Measurements from ENCODE around the gene ZNF248. TPM values are rescaled to one million over a fixed set of nuclear protein-coding genes. Genes with fewer than 3 reads are reported as not detected.
"Not testable (repeated sequence)": the region's sequence is repeated elsewhere in the genome, so short reads cannot be mapped to it uniquely, and the experiment has no call there.

The ZNF248 gene
- total RNA-seq, 1 donor from 2014 or later = 4.5 TPM

DNA sequence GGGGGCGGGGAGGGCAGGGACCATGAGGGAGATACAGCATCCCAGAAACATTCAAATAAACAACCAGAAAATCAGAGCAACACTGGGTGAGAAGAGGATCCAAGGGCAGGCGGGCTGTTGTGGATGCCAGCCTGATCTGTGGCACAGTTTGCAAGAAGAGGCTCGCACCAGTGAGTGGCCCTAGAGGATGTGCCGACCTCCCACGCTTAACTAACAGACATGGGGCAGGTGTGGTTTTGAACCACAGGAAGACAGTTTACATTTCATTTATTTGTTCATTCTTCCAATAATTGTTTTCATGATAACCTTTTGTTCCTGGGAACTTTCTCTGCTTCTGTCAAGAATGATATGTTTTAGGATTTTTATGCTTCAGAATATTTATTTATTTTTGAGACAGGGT, 115.6 kb downstream of the ZNF248 start:
- DNase-seq (ENCODE audit: low read depth in 2 of 2) = no peak

DNA sequence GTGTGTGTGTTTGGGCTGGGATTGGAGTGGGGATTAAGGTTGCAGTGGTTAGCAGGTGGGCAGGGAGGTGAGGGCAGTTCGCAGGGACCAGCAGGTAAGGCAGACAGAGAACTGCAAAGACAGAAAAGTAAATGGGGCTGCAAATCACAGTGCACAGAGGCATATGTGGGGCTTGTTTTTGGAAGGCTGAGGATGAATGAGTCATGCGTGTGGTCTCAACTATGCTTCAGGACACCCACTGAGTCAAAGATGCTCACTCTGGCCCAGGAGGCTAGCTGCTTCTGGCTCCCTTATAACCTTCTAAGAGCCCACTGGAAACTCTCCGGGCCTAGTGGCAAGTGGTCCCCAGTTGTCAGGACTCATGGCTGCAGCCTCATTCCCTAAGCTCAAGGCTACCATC, 118.2 kb downstream of the ZNF248 start:
- no peak for DNase-seq (ENCODE audit: low read depth in 2 of 2)

DNA sequence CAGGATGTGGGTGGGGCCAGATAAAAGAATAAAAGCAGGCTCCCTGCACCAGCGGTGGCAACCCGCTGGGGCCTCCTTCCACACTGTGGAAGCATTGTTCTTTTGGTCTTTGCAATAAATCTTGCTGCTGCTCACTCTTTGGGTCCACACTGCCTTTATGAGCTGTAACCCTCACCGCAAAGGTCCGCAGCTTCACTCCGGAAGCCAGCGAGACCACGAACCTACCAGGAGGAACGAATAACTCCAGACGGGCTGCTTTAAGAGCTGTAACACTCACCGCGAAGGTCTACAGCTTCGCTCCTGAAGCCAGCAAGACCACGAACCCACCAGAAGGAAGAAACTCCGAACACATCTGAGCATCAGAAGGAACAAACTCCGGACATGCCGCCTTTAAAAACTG, 119.2 kb downstream of the ZNF248 start:
- not testable (repeated sequence) for DNase-seq (ENCODE audit: low read depth in 2 of 2)

DNA sequence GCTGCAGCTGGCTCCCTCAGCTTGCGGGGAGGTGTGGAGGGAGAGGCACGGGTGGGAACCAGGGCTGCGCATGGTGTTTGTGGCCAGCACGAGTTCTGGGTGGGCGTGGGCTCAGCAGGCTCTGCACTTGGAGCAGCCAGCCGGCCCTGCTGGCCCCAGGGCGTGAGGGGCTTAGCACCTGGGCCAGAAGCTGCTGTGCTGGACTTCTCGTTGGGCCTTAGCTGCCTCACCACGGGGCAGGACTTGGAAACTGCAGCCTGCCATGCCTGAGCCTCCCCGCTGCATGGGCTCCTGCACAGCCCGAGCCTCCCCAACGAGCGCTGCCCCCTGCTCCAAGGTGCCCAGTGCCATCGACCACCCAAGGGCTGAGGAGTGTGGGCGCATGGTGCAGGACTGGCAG, 120.1 kb downstream of the ZNF248 start:
- DNase-seq (ENCODE audit: low read depth in 2 of 2) = no peak

DNA sequence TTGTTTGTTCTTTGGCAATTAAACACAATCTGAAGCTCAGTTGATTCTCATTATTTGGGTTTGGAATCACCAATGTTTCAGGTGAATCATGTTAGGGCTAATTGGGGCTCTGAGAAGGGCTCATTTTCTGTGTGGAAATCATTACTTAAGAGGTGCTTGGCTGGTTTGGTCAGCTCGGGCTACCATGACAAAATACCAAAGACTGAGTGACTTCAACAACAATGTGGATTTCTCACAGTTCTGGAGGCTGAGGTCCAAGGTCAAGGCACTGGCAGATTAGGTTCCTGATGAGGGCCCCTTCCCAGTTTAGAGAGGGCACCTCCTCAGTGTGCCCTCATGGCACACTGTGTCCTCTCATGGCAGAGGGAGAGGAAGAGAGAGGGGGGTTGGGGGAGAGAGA, 121.3 kb downstream of the ZNF248 start:
- no peak for DNase-seq (ENCODE audit: low read depth in 2 of 2)

DNA sequence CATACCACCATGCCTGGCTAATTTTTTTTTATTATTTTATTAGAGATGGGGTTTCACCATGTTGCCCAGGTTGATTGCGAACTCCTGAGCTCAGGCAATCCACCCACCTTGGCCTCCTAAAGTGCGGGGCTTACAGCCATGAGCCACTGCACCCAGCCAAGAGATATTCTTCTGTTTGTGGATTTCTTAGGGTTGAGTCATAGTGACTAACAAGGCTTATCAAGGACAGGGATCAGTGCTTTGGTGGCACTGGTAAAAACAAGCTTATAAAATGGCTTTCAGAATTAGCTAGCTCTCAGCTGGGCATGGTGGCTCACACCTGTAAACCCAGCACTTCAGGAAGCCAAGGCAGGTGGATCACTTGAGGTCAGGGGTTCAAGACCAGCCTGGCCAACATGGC, 122.4 kb downstream of the ZNF248 start:
- no peak for DNase-seq (ENCODE audit: low read depth in 2 of 2)

Other genes starting within 250 kb of the ZNF248 start
- 3.6 and 5.2 TPM in 2 replicates for gene ZNF25, start 119.0 kb upstream of the ZNF248 start, total RNA-seq
- 14.5 and 18.2 TPM in 2 replicates for gene ZNF33A, start 153.1 kb upstream of the ZNF248 start, total RNA-seq
- gene ZNF37A, start 236.7 kb upstream of the ZNF248 start, total RNA-seq = 5.1 and 5.8 TPM in 2 replicates

Data from dermis microvascular lymphatic vessel endothelial cell (primary cell).